ENCODE data around the gene KLK14. TPM values are rescaled to one million over a fixed set of nuclear protein-coding genes. Genes with fewer than 3 reads are reported as not detected.

The KLK14 gene
- total RNA-seq, 4 donors from 2014 or later = 0.82 TPM; not detected in 3

GRCh38 chr19:51097796-51098195, 15.1 kb upstream of the KLK14 start:
- in situ Hi-C loops (cut with MboI; ENCODE audit: low pct_ligation_motif_present in 1 of 4, low pct_unique_long_range_greater_than_20kb in 1 of 4, low sequenced_read_pairs in 3 of 4) = no loop called here
- TF ChIP-seq POLR2A (IDR thresholded peaks at IDR 0.05) = no peak
- TF ChIP-seq POLR2AphosphoS5 (IDR thresholded peaks at IDR 0.05) = no peak
- TF ChIP-seq EP300 (IDR thresholded peaks at IDR 0.05; ENCODE audit: low read depth) = no peak
- TF ChIP-seq CTCF (IDR thresholded peaks at IDR 0.05) = no peak
- DNase-seq = no peak
- intact Hi-C loops (cut with DNase I; ENCODE audit: low total_unique reads) = no loop called here
- no peak overlapping the region for H3K27ac ChIP-seq
- H3K27me3 ChIP-seq = no peaks in the 10 kb centered on the region
- H3K4me1 ChIP-seq = peaks cover 0 to 3% (median 0%) of the 10 kb centered on the region in 4 donors
- no peaks in the 10 kb centered on the region for H3K9me3 ChIP-seq
- H3K4me3 ChIP-seq = no peak overlapping the region
- WGBS, 2 donors (ENCODE audit: low coverage in 1 of 2) = 81 to 90% methylated on average over 8 to 20 of the region's 20 CpGs
- peaks cover 0 to 2% (median 0%) of the 10 kb centered on the region in 4 donors for H3K36me3 ChIP-seq

- Histone ChIP-seq H3K4me3 (no peak overlapping the region), H3K27me3 (no peaks in the 10 kb centered on the region), H3K27ac (no peak overlapping the region), H3K4me1 (peaks cover 0 to 8% (median 0%) of the 10 kb centered on the region in 4 donors), H3K9me3 (no peaks in the 10 kb centered on the region), H3K36me3 (no peaks in the 10 kb centered on the region)
- intact Hi-C loops (cut with DNase I; ENCODE audit: low total_unique reads) (no loop called here), in situ Hi-C loops (cut with MboI; ENCODE audit: low pct_ligation_motif_present in 1 of 4, low pct_unique_long_range_greater_than_20kb in 1 of 4, low sequenced_read_pairs in 3 of 4) (no loop called here)
- peak; percentile 61 for DNase-seq
- 0 to 5% methylated on average over 2 to 7 of the region's 8 CpGs for WGBS, 2 donors (ENCODE audit: low coverage in 1 of 2)
- TF ChIP-seq CTCF (IDR thresholded peaks at IDR 0.05) (peak; percentile 40 to 68 (median 58)), POLR2A (IDR thresholded peaks at IDR 0.05) (no peak), EP300 (IDR thresholded peaks at IDR 0.05; ENCODE audit: low read depth) (no peak), POLR2AphosphoS5 (IDR thresholded peaks at IDR 0.05) (no peak)
These were observed 14.6 kb upstream of the KLK14 start for GRCh38 chr19:51097166-51097738.

- in situ Hi-C loops (cut with MboI; ENCODE audit: low pct_ligation_motif_present in 1 of 4, low pct_unique_long_range_greater_than_20kb in 1 of 4, low sequenced_read_pairs in 3 of 4) (no loop called here), intact Hi-C loops (cut with DNase I; ENCODE audit: low total_unique reads) (no loop called here)
- DNase-seq = no peak
- WGBS, 2 donors (ENCODE audit: low coverage in 1 of 2) = 51 to 86% methylated on average over 2 to 6 of the region's 6 CpGs
- TF ChIP-seq EP300 (IDR thresholded peaks at IDR 0.05; ENCODE audit: low read depth) (no peak), POLR2A (IDR thresholded peaks at IDR 0.05) (no peak), CTCF (IDR thresholded peaks at IDR 0.05) (no peak), POLR2AphosphoS5 (IDR thresholded peaks at IDR 0.05) (no peak)
- Histone ChIP-seq H3K9me3 (no peaks in the 10 kb centered on the region), H3K27me3 (no peaks in the 10 kb centered on the region), H3K27ac (no peak overlapping the region), H3K36me3 (no peaks in the 10 kb centered on the region), H3K4me3 (no peak overlapping the region), H3K4me1 (peaks cover 0 to 9% (median 0%) of the 10 kb centered on the region in 4 donors)
These were observed 13.9 kb upstream of the KLK14 start for GRCh38 chr19:51096473-51097165.

- in situ Hi-C loops (cut with MboI; ENCODE audit: low pct_ligation_motif_present in 1 of 4, low pct_unique_long_range_greater_than_20kb in 1 of 4, low sequenced_read_pairs in 3 of 4) = no loop called here
- intact Hi-C loops (cut with DNase I; ENCODE audit: low total_unique reads) = no loop called here
- H3K4me3 ChIP-seq = no peak overlapping the region
- no peaks in the 10 kb centered on the region for H3K9me3 ChIP-seq
- no peaks in the 10 kb centered on the region for H3K36me3 ChIP-seq
- H3K27ac ChIP-seq = no peak overlapping the region
- WGBS, 2 donors (ENCODE audit: low coverage in 1 of 2) = 29 to 83% methylated on average over 2 to 15 of the region's 15 CpGs
- DNase-seq = no peak
- TF ChIP-seq POLR2AphosphoS5 (IDR thresholded peaks at IDR 0.05) (no peak), CTCF (IDR thresholded peaks at IDR 0.05) (peak; percentile 54 to 67 (median 57))
- H3K4me1 ChIP-seq = peaks cover 0 to 8% (median 0%) of the 10 kb centered on the region in 4 donors
- H3K27me3 ChIP-seq = no peaks in the 10 kb centered on the region
These were observed 12.1 kb upstream of the KLK14 start for GRCh38 chr19:51094696-51095279.
